ENCODE results near the gene SYT8.

The SYT8 gene

DNA sequence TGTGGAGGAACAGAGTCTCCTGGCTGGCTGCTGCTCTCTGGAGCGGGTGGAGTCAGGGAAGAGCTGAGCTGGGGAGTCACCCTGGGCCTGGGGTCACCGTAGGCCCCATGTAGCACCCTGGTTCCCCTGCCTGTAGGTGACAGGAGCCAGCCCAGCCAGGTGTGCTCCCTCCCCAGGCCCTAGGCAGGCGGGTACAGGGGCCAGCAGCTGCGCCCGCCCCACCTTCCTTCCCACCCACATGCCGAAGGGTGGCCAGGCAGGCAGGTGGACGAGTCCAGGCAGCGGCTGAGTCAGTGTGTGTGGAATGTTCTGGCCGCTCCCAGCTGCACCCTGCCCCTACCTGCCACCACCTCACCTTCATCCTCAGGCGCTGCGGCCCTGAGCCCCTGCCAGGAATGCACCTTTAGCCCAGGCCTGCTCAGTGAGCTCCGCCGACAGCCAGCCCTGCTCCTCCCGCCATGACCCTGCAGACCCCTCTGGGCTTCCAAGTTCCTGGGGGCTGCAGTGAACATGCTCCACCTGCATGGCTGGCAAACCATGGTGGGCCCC is 654 bp upstream of the SYT8 start:
- DNase-seq = no peak

DNA sequence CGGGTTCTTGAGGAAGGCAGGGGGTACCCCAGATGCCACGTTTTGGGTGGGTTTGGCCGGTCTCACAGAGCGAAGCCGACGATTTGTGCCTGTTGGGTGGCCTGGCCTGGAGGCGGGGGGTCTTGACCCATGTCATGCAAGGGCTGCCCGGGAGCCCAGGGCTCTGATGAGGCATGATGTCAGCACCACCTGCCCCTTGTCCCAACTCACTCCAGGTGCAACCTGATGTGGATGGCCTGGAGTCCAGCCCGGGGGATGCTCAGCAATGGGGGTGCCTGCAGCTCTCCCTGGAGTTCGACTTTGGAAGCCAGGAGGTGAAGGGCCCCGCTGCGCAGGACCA is 851 bp downstream of the SYT8 start:
- no peak for DNase-seq

DNA sequence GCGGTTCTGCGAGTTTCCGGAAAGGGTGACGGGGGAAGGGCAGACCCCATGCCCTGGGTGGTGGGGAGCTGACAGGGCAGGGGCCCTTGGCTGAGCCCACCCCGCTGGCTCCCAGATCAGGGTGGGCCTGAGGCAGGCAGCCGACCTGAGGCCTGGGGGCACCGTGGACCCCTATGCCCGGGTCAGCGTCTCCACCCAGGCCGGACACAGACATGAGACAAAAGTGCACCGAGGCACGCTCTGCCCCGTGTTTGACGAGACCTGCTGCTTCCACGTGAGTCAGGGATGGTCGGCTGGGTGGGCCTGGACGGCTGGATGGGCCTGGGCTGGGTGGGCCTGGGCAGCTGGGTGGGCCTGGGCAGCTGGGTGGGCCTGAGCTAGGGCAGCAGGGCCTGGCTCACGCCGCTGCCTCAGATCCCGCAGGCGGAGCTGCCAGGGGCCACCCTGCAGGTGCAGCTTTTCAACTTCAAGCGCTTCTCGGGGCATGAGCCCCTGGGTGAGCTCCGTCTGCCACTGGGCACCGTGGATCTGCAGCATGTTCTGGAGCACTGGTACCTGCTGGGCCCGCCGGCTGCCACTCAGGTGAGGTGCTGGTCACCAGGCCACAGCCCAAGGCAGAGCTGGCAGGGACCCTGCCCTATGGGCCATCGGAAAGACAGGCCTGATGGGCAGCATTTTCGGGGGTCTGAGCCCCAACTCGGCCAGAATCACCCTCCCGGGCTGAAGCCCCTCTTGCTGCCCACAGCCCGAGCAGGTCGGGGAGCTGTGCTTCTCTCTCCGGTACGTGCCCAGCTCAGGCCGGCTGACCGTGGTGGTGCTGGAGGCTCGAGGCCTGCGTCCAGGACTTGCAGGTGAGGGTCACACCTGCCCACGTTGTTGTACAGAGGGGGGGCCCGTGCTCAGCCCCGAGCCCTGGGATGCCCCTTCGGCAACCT is 1.5 kb downstream of the SYT8 start:
- DNase-seq = no peak

DNA sequence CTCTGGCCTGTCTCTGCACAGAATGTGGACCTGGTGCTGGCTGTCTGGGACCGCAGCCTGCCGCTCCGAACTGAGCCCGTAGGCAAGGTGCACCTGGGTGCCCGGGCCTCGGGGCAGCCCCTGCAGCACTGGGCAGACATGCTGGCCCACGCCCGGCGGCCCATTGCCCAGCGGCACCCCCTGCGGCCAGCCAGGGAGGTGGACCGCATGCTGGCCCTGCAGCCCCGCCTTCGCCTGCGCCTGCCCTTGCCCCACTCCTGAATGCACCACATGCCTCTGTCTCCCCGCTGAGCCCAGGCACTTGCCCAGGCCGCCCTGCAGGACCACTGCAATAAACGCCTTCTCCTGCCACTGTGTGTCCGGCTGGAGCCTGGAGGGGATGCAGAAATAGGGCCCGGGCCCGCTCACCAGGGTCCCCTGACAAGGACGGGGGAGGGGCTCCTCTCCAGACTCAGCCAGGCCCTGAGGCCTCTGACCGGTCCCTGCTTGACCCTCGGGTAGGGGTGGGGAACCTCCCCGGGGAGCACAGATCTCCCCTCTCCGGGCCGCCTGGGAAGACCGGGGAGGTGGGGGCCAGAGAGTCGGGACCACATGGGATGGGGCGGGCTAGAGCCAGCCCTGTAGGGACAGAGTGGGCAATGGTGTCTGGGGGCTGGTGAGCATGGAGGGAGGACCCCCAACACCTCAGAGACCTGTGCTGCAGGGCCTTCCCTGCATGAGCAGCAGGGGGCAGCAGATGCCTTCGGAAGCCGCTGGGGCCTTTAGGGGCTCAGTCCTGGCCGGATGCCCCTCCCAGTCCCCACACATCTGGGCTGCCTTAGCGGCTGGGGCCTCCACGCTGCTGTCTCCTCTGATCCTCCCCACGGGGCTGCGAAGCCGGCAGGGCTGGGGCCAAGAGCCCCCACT is 2.6 kb downstream of the SYT8 start:
- DNase-seq = peak; percentile 87

DNA sequence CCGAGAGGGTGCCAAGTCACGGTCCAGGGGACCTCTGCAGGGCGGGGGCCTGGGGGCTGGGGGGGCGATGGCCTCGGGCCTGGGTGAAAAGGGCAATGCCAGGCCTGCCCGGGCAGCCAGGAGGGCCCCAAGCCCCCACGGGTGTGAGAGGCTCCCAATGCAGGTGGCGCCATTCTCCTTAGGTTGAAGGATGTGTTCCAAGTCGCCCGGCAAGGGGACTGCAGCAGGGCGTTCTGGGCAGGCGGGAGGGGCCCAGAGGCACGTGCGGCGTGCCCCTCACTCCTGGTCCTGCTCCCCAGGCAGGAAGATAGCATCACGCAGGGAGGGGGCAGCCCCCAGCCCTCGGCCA is 3.3 kb downstream of the SYT8 start:
- no peak for DNase-seq

DNA sequence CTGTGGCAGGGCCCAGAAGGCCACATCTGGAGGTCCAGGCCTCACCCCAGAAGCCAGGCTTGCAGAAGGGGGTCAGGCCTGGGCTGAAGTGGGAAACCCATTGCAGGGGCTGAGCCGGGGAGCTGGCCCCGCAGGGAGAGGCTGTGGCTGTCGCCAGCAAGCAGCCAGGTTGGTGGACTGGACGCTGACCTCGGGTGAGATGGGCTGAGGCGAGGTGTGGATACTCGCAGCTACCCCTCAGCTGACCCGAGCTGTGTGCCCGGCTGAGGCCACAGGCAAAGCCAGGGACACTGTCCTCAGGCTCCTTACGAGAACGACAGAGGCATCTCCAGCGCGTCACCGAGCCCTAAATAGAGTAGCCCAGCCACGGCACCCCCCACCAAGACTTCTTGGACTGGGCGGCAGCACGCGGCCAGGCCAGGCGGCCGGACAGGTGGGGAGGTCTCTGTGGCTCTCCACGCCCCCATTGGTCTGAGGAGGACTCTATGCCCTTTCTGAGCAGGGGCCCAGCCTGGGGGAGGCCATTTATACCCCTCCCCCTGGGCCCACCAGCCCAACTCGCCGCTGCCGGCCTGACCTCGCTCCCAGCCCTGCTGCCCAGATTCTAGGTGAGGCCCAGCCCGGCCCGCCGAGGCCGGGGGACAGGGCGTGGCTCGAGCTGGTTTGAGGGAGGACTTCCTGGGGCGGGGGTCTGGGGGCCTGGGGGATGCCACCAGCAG is 3.8 kb downstream of the SYT8 start, which contains the start of gene TNNI2:
Gene TNNI2, plus strand, starts transcription at position 556 of the 719 bp plus-strand sequence. CDS start 716 bp downstream, outside the sequence.
- DNase-seq = no peak

DNA sequence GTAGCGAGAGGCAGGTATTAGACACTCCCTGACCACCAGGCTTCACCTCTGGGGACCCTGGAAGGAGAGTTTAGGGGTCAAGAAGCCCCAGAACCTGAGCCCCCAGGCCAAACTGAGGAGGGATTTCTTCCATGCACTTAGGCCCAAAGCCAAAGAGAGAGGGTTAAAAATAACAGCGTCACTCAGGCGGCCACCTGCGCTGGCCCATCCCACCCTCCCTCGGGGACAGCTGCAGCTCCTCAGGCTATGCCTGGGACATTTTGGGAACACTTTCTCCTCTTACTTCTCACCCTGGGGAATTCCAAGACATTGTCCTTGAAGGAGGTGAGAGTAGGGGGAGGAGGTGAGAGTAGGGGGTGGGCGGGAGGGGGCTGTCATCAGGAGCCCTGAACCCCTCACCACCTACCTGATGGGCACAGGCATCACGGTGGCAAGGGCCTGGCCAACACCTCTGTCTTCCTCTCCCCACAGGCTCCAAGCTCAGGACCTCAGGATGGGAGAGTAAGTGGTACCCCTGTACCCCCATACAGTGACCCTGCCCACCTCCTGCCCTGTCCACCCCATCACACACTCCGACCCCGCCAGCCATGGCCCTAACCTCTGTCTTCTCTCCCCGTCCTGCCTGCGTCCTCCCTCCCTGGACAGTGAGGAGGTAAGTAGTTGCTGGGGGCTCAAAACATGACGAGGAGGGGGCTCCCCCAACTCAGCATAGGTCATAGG is 4.6 kb downstream of the SYT8 start:
- no peak for DNase-seq

DNA sequence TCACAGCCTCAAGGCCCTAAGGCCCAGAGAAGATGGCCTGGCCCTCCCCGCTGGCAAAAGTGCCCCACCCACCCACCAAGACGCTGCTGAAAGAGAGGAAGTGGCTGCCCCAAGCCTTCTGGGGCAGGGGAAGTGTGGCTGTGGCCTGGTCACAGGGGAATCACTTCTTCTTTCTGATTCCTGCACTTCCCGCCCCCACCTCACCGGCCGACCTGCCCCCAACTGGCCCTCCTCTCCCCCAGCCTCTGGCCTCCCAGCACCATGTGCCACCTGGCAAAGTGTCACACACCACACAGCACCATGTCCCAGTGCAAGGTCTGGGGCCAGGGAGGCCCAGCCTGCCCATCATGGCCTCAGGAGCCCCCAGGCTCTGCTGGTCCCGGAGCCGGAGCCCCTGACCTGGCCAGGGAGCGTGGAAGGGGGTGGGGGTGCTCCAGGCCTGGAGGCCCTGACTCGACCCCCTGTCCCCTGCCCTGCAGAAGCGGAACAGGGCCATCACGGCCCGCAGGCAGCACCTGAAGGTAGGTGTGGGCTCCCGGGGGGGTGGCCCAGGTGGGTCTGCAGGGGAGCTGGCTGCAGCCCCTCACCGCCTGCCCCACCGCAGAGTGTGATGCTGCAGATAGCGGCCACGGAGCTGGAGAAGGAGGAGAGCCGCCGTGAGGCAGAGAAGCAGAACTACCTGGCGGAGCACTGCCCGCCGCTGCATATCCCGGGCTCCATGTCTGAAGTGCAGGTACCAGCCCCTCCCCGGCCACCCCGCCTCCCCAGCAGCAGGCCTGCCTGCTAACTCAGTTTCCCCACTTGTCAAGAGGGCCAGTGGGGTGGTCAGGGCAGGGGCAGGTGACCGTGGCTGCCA is 5.4 kb downstream of the SYT8 start:
- peak; percentile 71 for DNase-seq

DNA sequence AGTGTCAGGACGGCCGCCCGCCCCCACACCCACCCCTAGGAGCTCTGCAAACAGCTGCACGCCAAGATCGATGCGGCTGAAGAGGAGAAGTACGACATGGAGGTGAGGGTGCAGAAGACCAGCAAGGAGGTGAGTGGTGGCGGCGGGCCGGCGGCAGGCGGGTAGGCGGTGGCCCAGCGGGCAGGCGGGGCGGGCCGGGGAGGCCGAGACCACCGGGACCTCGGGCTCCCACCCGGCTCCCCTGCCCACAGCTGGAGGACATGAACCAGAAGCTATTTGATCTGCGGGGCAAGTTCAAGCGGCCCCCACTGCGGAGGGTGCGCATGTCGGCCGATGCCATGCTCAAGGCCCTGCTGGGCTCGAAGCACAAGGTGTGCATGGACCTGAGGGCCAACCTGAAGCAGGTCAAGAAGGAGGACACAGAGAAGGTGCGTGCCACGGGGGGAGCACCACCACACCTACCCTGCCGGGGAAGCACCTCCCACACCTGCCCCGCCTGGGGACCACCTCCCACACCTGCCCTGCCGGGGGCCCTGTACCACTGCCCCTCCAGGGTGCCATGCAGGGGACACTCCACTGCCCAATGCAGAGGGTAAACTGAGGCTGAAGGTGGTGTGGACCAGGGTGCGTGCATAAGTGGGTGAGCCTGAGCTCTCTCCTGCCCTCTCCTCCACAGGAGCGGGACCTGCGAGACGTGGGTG is 6.1 kb downstream of the SYT8 start:
- DNase-seq = no peak

DNA sequence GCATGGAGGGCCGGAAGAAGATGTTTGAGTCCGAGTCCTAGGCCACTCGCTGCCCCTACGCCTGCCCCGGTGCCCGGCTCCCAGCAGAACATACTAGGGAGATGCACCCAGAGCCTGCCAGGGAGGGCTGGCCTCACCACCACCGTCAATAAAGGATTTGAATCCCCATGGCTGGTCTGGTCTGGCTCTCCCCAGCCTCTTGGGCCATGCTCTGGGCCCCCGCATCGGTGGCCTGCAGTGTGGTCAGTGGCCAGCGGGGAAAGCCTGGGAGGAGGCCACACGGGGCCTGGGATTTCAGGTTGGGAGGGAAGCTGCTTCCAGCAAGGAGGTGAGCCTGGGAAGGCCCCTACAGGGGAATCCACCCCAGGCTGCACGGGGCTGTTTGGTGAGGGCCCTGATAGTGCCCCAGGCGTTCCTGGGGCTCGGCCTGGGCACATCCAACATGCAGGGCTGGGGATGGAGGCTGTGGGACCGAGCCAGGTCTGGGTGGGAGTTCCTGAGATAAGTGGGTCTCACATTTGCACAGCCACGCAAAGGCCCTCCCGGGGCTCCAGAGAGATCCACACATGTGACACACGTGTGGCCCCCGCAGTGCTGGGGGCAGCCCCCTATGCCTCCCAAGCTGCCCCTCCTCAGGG is 6.8 kb downstream of the SYT8 start:
- no peak for DNase-seq

DNA sequence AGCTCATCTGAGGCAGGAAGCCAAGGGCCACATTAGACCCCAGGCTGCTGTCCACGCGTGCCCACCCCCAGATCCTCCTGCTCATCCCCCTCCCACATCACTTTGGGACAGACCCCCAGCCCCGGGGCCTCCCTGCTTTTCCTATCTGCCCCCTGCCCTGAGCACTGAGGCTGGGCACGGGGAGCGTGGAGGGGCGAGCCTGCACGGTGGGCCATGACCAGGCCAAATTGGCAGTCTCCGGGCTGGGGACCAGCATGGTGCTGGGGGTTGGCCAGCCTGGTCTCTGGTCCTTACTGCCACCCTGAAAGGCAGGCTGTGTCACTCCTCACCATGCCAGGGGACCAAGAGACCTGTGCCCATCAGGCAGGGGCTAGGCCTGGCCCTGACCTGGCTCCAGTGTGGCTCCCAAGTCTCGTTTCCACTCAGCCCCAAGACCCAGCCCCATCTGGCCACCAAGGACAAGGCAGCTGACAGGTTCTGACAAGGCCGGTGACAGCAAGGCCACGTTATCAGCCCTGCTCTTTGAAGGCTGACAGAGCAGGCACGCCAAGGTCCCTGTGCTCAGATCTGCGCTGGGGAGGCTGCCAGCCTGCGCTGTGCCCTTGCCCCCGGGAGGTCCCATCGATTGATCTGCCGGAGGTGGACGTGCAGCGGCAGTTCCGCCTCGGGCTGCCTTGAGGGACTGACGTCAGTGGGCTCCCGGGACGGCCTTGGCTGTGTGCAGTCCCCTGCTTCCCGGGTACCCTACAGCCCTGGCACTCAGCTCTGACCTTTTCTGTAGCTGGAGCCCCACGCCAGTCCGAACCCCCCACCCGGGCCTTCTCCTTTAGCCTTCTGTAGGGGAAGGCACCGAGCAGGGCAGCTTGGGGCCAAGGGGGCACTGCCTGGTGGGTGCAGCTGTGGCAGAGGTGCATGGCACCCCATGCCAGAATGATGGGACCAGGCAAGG is 7.6 kb downstream of the SYT8 start:
- peak; percentile 58 for DNase-seq

DNA sequence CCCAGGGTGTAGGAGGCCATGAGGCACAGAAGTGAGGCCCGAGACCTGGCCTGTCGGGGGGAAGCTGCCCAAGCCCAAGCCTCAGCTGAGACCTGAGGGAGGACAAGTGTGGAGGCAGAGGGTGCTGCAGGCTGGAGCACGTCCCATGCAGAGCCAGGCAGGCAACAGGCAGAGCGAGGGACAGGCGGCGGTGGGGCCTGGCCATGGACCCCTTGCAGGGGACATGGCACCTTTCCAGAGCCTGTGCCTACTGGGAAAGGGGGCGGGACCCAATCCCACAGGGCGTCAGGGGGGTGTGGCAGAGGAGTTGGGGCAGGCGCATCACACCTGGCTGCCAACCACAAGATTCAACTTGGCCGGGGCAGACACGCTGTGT is 8.3 kb downstream of the SYT8 start:
- no peak for DNase-seq

DNA sequence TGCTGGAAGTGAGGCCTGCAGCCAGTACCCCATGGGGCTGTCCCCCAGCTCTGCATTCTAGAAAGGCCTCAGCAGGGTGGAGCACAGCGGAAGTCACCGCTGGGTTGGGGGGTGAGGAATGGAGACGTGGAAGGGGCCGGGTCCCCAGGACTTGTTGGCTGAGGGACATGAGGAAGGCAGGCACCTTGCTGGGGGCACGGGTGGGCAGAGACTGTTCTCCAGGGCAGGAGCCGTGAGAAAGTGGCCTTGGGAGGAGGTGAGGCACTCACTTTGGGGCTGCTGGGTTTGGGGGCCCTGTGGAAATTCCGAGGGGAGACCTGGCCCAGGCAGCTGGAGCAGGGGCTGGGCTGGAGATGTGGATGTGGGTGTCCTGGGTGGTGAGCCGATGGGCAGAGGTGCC is 9.0 kb downstream of the SYT8 start:
- DNase-seq = no peak

DNA sequence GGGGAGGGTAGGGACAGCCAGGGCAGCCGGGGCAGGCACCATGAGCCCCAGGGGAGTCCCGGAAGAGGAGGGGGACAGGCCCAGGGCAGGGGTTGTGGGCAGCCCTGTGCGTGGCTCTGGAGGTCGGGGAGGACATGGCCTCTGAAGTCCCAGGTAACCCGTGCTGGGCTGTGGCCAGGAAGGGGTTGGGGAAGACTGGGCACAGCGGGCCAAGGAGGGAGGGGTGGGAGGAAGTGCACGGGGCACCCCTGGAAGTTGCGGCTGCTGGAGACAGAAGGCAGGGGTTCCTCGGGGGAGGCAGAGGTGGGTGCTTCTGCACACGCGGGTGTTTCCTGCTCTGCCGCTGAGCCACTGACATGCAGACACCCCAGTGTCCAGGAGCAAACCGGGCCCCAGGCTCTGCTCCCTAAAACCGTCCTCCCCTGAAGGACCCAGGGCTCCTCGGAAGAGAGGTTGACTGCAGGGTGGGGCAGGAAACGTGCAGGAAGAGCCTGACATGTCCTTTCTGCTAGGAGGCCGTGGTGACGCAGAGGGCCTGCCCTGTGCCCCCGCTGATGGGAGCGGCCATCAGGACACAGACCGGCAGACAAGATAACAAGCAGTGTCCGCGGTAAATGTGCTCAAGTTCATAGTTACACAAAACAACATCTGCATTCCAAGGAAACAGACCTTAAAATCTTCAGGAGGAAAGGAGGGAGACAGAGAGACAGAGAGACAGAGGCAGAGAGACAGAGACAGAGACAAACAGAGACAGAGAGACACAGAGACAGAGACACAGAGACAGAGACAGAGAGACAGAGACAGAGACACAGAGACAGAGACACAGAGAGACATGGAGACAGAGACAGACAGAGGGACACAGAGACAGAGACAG is 9.7 kb downstream of the SYT8 start:
- peak; percentile 95 for DNase-seq

DNA sequence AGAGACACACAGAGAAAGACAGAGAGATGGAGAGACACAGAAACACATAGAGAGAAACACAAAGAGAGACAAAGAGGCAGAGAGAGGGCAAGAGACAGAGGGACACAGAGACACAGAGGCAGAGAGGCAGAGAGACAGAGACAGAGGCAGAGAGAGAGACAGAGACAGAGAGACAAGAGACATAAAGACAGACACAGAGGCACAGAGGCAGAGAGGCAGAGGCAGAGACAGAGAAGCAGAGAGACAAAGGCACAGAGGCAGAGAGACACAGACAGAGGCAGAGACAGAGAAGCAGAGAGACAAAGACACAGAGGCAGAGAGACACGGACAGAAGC is 10.3 kb downstream of the SYT8 start:
- no peak for DNase-seq

DNA sequence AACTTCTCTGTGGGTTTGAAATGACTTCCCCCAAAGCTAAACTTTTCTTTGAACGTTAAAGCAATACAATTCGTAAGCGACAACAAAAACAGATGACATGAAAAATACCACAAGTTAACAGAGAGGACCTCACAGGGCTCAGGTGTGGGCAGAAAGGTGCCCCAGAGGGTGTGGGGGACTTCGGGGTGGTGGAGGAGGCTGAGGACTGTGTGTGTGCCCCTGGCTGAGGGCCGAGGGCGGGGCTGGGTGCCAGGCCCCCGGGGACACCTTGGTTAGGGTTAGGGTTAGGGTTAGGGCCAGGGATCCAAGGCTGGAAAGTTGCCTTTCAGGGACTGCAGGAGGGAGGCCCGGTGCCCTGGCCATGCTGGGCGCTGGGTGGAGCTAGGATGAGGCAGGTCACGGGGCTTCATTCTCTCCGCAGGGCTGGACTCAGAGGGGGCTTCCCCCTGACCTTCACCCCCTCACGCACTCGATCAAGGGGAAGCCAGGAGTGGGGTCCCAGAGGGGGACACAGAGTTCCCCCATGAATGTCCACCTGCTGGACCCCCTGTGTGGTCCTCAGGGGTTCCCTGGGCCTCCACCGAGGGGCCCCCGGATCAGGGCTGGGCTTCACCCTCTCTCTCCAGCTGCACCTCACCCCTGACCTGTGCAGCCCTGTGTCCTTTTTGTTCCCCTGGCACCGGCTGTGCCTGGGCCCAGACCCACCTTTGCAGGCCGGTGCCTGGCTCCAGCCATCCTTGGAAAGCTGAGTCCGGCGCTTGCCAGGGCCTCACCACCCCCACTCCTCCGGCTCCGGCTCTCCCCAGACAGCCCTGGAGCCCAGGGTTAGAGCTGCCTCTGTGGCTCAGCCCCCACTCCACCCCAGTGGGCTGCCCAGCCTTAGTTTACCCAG is 11.0 kb downstream of the SYT8 start:
- DNase-seq = no peak

DNA sequence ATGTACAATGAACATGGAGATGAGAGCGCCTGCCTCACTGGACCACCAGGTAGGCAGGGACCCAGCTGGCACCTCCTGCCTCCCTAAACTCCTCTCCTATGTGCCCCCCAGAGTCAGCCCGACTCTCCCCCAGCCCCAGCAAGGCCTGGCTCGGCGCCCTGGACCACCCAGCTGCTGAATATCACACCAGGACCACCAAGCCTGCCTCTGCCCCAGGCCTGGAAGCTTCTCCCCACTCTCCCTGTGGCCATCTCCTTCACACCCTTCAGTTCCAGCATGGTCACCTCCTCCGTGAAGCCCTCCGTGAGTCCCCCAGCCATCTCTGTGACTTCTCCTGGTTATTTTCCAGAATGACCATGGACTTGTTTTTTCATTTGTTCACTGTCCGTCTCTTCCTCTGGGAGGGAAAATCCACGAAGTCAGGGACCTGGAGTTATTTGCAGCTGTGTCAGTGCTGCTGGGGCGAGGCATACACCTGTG is 11.7 kb downstream of the SYT8 start:
- DNase-seq = no peak

Measured in hematopoietic multipotent progenitor cell treated with erythropoietin and hydrocortisone succinate and interleukin-3 and kit ligand, for 6 days (in vitro differentiated cells).